Epithelial cell of proximal tubule (primary cell): ENCODE data around the gene RIPK1. TPM values are rescaled to one million over a fixed set of nuclear protein-coding genes. Genes with fewer than 3 reads are reported as not detected.

Experiments used
- DNase-seq: peaks from one replicate; pipeline ENCODE4 v3.0.0-alpha.2; 2011; ENCODE audit warnings: low read depth
- H3K4me3 ChIP-seq: 2 replicates; pipeline ENCODE4 v1.5.1; 2011; ENCODE audit warnings: low read depth, mild to moderate bottlenecking, low read length
- total RNA-seq: library from RNA; depleted of rRNA; stranded (reverse); fragments of >200 nt; gene quantifications from 2 replicates; pipeline ENCODE4 v1.2.3, GENCODE V29; 2015
- TF ChIP-seq, protein P1 (sequence below): conservative IDR thresholded peaks from 2 replicates; pipeline ENCODE4 v1.5.1; 2012; ENCODE audit warnings: low read depth, mild to moderate bottlenecking, low read length

RIPK1 gene
- total RNA-seq, 1 donor from 2014 or later = 12.9 TPM

DNA sequence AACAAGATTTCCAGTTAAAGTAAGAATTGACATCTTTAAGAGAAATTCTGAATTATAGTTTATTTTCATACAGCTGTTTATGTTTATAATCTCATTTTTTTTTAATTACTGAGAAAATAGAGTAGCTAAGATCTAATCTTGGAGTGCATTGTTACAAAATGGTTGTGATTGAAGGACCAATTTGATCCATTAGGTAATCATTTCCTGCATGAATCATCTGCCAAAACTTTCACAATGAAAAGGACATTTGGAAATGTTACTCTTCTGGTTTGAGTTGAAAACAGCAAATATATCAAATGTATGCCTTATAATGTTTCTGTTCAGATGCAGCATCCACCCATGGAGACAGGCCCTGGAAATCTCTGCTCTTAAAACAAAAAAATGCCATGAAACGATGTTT lies 70.0 kb downstream of the RIPK1 start:
- DNase-seq = no peak
- TF ChIP-seq, protein P1, sequence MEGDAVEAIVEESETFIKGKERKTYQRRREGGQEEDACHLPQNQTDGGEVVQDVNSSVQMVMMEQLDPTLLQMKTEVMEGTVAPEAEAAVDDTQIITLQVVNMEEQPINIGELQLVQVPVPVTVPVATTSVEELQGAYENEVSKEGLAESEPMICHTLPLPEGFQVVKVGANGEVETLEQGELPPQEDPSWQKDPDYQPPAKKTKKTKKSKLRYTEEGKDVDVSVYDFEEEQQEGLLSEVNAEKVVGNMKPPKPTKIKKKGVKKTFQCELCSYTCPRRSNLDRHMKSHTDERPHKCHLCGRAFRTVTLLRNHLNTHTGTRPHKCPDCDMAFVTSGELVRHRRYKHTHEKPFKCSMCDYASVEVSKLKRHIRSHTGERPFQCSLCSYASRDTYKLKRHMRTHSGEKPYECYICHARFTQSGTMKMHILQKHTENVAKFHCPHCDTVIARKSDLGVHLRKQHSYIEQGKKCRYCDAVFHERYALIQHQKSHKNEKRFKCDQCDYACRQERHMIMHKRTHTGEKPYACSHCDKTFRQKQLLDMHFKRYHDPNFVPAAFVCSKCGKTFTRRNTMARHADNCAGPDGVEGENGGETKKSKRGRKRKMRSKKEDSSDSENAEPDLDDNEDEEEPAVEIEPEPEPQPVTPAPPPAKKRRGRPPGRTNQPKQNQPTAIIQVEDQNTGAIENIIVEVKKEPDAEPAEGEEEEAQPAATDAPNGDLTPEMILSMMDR = no peak
- H3K4me3 ChIP-seq = no peak overlapping the region

DNA sequence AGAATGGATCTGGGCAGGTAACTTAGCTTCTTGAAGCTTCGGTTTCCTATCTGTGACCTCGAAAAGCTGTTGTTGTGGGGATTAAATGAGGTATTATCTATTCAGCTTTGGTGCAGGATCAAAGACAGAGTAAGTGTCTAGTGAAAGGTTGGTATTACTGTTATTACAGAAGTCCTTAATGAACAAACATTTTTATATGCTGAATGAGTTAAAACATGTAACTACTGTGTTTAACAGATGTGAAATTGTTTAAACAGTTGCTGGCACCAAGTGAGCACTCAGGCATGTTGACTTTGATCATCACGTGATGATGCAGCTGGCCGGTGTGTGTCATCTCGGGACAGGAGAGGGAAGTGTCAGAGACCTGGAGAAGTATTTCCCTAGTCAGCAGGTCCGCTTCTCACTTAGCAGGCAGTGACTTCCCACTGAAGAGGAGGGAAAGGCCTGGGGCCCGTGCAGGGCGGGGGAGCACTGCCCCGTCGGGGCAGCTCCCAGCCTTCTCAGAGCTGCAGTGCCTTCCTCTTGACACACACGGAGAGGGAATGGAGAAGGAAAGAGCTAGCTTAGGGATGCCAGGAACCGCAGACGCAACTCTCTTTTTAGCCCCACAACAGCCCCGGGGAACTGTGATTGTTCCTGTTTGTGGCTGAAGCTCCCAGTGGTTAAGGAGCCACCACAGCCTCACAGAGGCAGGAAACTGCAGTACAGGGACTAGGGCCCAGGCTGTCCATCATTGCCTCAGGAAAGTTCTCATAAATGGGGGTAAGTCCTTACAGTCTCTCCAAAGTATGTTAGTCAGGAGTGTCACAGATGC lies 71.0 kb downstream of the RIPK1 start:
- TF ChIP-seq, protein P1 = no peak
- no peak for DNase-seq

DNA sequence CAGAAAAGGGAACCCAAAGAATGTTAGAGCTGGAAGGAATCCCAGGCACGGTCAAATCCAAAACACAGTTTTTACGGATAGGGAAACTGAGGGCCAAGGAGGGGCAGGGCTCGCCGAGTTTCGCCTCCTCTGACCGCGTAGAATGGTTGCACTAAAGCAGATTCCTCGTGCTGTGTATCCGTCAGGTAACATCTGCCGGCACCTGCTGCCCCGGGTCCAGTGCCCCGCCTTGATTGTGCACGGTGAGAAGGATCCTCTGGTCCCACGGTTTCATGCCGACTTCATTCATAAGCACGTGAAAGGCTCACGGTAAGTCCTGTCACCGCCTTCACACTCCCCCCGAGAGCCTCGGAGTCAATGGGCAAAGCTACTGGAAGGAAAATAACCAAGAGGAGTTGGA lies 71.9 kb downstream of the RIPK1 start:
- H3K4me3 ChIP-seq = no peak overlapping the region
- DNase-seq = no peak
- TF ChIP-seq, protein P1 = no peak

More for the DNA sequence above, 71.0 kb downstream of the RIPK1 start:
- H3K4me3 ChIP-seq = no peak overlapping the region

DNA sequence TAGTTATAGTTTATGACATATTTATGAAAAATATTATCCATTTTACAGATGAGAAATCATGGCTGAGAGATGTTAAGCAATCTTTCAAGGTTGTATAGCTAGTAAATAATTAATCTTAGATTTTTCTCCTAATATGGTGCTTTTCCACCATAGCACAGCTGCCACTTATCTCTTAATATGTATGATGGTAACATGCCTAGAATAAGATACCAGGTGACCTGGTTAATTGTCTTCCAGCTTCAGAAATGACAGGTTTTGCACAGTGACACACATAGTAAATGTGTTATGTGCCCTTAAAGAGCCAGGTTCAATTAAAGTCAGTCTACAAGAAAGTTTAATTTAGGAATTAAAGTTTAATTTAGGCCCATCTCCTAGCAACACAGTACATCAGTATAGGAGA lies 74.2 kb downstream of the RIPK1 start:
- TF ChIP-seq, protein P1 = no peak
- DNase-seq = no peak

DNA sequence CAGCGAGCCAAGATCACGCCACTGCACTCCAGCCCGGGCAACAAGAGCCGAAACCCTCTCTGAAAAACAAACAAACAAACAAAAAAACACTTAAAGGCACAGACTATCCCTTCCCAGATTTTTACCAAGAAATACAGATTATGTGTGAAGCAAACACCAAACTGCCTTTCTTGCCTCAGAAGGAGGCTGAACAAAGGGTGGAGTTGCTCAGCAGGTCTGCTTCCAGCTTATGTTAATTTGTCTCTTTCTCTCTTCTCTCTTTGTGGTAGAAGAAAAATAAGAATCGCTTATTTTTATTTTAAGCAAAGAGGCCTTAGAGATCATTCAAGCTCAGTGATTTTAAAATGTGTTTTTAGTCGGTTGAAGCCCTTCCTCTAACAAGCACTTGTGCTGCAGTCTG lies 74.9 kb downstream of the RIPK1 start:
- TF ChIP-seq, protein P1 = no peak
- DNase-seq = no peak
- H3K4me3 ChIP-seq = no peak overlapping the region

More for the DNA sequence above, 74.2 kb downstream of the RIPK1 start:
- no peak overlapping the region for H3K4me3 ChIP-seq

DNA sequence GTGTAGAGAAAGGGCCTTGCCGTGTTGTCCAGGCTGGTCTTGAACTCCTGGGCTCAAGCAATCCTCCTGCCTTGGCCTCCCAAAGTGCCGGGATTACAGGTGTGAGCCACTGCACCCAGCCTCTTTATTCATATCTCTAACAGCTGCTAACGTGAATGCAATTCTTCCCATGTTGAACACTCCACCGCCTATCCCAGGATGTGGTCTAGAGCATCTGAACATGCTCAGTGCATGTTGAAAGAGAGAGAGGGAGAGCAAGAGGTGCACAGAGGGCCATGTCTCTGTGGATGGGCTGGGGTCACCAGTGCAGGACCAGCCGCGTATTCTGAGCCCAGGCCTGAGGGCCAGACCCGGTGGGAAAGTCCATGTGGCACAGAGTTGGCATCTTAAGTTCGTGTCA lies 76.3 kb downstream of the RIPK1 start:
- H3K4me3 ChIP-seq = no peak overlapping the region
- TF ChIP-seq, protein P1 = no peak
- no peak for DNase-seq
